Thyroid gland (tissue), 4 donors: ENCODE measurements around the gene GALR1.

Experiments used
- CTCF ChIP-seq, 6 experiments: fragments of 200-600 bp in 3 of 6; fragments of 450-650 bp in 3 of 6; sonication (generic) in 3 of 6; IDR thresholded peaks; one replicate each; pipeline ENCODE4 v1.5.1; 2016 to 2019; ENCODE audit warnings: antibody characterized with exemption in 6 of 6, mild to moderate bottlenecking in 2 of 6, inconsistent platforms in 1 of 6, moderate library complexity in 1 of 6
- POLR2A ChIP-seq, 2 donors: fragments of 450-650 bp; IDR thresholded peaks; one replicate each; pipeline ENCODE4 v1.6.1; 2017; ENCODE audit warnings: antibody characterized with exemption in 2 of 2, mild to moderate bottlenecking in 2 of 2, moderate library complexity in 1 of 2

- TF ChIP-seq CTCF (IDR thresholded peaks at IDR 0.05) (no peak), POLR2A (IDR thresholded peaks at IDR 0.05) (no peak)
Observed at GRCh38 chr18:77234504-77235365, 14.9 kb upstream of the GALR1 start.
